Stimulated activated CD4-positive, alpha-beta T cell treated with anti-CD3 and anti-CD28 coated beads, Interleukin-2, amount 100 ng/mL, for 24 hours (primary cell): ENCODE data around the gene PACRG.

Experiments
- DNase-seq, 2 donors: peaks; one replicate each; pipeline ENCODE4 v3.0.0-alpha.2; 2020

PACRG gene

DNA sequence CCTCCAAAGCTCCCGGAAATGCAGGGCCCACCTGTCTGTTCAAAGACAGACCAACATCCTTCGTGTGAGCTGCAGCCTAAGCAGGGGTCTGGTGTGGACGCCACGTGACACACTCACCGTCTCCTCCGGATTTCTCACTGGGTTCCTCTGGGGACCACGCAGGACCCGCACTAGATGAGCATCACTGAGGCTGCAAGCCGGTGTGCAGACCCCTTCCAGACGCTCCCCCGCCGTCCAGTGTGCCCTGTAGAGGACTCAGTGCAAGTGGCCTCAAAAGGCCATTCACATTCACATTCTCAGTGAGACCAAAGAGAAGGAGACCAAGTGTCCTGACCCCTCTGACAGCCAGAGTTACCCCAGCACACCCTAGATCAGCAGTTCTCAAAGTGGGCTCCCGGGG, 595.5 kb downstream of the PACRG start:
- no peak for DNase-seq

DNA sequence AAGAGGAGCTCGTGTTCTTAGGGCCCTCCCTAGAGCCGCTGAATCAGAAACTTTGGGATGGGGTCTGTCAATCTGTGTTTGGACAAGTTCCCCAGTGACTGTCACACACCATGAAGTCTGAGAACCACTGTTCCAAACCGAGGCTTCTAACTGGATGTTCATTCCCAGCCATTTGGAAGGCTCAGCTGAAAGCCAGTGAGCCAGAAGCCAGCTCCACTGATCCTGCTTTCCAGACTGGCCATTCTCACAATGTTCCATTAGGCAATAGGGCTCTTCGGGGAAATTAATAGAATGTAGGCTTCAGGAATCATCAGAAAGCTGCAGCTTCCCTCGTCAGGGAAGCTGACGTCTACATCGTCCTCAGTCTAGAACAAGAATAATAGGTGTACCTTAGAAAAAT, 595.9 kb downstream of the PACRG start:
- no peak for DNase-seq

DNA sequence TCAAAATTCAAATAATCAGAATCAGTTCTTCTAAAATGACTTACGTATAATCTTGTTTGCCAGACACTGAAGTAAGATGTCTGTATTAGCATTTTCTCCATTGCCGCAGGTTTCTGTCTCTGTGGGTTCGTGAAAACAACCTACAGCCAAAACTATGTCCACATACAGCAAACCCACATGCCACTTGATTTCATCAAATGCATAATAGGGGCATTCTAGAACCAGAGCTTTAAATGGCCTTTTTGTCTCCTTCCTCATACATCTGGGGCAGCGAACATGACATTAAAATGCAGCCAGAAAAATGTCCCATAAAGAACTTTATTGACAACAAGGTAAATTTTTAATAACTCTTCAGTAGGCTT, 596.5 kb downstream of the PACRG start:
- DNase-seq, result no peak

DNA sequence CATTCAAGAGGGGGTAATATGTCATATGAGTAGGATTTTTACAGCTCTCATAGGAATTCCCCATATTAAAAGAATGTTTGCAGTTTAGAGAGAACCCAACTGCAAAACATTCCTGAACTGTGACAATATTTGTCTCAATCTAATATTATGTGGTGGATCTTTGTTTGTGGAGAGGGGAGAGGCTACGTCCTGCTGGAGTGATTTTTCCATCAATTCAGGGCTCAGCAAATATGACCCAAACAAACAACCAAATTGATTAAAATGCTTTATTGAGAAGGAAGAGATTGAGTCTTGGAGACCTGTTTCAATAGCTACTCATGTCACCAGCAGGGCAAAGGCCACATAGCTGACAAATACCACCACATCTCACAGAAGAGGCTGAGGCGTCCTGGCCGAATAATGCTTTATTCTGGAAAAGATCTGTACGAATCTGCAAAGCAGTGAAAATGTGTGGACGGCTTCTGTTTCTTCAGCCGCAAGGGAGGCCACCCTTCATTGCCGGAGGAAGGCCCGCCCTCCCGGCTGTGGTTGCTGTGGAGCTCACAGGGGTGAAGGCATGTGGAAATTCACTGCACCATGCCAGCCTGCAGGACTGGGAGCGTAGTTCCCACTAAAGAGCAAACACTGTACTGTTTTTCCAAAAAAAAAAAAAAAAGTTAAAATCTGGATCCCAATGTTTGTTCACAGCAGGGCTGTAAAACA, 597.1 kb downstream of the PACRG start:
- no peak for DNase-seq

DNA sequence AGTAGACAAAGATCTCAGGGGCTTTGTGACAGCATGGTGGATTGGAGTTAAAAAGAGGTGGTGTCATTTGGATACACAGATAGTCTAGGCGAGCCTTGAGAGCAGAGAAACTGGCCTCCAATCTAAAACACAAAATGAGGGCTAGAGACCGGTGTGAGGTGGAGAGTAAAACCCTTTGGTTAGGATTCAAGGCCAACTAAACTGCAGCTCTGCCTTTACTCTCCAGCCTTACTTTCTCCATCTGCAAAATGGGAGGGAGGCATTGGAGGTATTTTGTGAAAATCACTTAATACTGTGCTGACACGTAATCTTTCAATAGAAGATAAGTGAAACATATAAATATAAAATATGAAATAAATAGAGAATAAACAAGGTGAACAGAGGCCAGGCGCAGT, 597.6 kb downstream of the PACRG start:
- DNase-seq, result no peak

DNA sequence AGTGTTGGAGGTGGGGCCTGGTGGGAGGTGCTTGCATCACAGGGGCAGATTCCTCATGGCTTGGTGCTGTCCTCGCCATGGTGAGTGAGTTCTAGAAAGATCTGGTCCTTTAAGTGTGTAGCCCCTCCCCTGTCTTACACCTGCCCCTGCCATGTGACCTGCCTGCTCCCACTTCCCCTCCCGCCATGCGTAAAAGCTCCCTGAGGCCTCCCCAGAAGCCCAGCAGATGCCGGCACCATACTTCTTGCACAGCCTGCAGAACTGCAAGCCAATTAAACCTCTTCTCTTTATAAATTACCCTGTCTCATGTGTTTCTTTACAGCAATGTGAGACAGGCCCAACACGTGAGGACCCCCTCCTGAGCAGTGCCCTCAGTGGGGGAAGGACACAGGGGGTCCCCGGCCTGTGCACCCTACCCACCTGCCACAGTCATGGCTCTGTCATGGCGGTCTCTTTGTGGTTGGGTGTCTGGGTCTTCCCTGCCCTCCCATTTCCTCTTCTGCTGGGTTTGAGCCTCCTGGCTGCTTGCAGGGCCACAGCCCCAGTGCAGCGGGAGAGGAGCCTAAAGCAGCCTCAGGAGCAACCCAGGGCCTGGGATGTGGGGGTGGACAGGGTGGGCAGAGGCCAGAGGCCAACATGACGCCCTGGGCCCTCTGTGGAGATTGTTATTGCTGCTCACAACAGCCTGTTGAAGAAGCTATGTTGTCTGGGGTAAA, 599.5 kb downstream of the PACRG start:
- no peak for DNase-seq

DNA sequence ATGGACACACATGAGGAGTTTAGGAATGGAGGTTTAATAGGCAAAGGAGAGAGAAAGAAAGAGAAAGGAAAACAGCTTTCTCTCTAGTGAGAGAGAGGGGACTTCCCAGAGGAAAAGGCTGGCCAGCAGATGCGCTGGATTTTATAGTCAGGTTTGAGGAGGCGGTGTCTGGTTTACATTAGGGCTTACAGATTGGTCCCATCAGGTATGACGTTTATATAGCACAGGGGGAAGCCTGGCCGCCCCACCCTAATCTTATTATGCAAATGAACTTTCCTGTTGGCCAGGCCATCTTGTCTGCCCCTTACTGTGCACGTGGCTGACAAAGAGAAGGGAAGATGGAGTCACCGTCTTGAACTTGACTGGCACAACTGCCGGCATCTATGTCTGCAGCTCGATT, 600.1 kb downstream of the PACRG start:
- DNase-seq, result no peak

DNA sequence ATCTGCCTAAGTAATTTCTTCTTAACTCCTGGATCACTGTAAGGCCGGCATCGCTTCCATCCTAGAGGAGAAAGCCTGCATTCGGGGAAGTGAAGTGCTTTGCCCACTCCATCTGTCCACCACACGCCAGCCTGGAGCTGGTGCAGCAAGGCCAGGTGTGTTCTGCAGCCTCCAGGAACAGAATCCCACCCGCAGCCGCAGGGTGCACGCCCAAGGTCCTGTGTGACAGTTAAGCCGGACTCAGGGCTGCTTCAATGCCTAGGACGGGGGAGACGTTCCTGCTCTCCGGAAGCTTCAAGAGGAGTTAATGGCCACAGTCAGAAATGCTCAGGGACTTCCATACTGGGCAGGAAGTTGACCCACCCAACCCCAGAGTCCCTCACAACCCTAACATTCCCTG, 600.6 kb downstream of the PACRG start:
- DNase-seq, result no peak

DNA sequence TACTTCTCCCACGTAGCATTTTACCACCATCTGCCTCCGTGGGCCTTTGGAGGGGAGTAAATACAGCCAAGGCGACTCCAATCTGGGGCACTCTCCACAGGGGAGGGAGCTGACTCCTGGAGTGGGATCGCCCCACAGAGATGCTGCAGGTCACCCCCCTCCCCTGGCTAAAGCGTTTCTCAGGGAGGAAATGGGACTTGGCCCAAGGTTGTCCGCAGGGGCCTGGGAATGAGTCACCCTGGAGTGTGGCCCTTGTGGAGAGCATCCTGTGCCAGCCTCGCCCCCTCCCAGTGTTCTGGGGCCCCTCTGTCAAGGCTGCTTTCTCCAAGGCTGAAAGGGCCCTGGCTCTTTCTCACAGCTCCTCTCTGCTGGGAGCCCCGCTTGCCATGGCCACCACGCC, 602.2 kb downstream of the PACRG start:
- DNase-seq, result no peak

DNA sequence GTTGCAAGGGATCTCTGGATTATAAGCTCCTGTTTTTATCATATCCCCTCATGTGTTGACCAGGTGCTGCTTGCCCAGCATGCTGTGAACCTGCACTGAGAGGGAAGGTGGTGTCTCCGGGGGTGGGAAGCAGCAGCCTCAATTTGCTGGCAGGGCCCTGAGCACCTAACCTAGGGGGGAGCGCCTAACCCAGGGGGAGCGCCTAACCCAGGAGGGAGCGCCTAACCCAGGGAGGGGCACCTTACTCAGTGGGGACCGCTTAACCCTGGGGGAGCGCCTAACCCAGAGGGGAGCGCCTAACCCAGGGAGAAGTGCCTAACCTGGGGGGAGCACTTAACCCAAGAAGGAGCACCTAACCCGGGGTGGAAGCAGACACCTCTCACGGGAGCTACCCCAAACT, 603.5 kb downstream of the PACRG start:
- no peak for DNase-seq

DNA sequence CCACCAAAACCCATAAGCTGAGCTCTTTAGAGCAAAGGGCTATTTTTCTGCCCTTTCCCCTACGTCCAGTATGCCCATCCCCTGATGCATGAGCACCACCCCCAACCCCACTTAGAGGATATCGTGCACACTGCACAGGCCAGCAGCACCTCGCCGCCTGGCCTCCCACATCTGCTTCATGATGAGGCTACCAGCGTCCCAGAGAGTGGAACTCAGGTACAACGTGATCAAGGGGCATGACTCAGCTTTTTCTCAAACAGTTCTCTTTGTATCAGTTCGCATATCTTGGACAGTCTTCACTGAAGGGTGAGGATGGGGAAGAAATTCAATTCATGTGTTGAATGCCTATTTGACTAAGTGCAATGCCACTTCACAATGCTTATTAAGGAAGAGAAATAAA, 604.8 kb downstream of the PACRG start:
- DNase-seq, result no peak

DNA sequence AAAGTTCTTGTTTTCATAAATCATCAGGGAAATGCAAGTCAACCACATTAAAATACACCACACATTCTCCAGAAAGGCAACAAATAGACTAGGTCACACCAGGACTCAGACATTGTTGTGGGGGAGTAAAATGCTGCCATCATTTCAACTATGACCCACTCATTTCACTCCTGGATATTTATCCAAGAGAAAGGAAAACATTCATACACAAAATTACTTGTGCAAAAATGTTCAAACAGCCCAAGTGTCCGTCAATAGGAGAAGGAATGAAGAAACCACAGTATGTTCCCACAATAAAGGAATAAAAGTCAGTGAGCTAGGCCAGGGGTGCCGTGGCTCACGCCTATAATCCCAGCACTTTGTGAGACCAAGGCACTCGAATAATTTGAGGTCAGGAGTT, 605.3 kb downstream of the PACRG start:
- DNase-seq, result no peak

DNA sequence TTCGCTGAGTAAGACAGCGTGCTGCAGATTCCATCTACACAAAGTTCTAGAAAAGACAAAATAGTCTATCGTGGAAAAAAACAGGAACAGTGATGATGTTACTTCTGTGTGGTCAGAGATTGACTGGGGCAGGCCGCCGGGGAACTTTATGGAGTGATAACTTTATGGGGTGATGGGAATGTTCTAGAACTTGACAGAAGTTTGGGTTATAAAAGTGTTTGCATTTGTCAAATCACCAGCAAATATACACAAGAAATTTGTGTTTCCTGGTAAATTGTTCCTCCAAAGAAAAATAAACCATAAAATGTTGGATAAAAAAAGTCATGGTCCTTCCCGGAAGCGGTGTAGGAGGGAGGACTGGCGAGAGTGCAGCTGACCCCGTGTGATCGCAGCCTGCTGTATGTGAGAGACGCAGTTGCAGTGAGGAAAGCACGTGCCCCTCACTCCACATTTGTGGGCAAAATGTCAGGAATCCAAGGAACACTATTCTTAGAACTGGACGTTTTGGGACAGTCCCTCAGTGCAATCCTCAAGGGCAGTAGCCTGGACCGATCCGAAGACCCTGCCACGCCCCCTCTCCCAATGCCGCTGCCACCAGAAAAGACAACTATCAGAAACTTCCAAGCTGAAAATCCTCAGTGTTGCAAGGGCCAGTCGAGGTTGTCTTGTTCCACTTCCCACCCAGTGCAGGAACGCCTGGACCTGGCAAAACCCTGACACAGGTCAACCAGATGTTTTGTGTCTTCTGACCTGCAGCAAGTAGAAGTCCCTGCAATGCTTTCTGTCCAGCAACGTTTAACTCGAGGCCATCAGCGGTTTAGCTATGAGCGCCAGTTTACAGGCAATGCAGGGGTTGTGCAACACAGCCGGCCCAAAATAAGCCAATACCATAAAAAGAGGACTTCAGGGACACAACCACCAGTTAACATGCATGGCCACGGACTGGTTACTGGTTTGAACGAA, 606.2 kb downstream of the PACRG start:
- no peak for DNase-seq

DNA sequence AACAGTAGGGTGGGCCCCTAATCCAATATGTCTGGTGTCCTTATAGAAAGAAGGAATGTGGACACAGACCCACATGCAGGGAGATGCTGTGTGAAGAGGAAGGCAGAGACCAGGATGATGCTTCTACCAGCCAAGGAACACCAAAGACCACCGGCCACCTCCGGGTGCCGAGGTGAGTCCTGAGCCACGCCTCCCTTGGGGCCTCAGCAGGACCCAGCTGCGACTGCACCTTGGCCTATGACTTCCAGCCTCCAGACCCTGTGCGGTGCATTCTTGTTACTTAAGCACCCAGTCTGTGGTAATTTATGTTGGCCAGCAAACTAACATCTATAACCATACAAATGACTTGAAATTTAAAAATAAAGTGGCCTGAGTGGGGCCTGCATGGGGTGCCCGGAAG, 607.3 kb downstream of the PACRG start:
- no peak for DNase-seq

DNA sequence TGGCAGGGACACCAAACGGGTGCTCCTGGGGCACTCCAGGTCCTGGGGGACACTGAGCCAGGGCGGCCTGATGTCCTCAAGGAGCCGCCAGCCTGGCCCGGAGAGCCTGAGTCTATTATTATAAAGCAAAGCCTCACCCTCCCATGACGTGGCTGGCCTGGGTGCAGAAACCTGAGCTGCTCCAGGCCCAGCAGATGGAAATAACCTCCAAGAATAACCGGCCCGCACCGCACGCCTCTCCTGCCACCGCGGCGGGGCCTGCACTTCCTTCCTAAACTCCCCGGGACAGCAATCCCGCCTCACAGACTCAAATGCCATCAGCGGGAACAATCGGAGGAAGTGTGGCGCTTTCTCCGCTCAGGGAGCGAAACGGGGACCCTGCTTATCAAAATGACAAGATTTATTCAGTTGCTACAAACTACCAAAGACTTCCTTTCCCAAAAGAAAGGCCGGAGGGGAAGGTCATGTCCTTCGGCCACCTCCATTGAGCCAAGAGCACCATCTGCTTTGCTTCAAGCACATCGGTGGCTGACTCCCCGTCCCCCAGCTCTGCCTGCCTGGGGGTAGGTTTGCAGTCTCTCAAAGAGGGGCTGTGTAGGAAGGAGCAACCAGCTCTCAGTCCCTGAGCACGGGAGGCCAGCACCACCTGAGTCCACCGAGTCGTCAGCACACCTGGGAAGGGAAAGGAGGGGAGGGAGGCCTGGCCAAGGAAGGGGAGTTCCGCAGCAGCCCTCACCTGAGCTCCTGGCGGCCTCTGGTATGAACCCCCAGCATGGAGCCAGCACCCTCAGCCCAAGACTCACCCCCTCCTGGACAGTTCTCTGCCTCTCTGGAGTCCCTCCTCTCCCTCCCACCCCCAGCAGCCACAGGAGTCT, 608.1 kb downstream of the PACRG start:
- DNase-seq, result no peak

DNA sequence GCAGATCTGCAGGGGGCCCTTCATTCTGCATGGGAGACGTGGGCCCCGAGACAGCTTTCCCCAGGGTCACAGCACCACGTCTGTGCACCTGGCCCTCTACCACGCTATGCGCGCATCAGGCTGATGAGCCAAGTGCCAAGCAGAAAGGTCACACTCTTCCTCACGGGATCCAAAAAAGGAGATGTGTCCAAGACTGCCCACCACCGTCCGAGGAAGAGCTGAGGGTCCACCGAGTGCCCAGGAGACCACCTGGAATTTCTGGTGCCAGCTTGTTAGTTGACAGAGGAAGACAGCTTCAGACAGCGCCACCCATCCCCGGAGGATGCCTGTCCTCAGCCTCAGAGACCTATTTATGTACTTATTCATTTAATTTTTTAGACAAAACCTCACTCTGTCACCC, 609.2 kb downstream of the PACRG start:
- no peak for DNase-seq

DNA sequence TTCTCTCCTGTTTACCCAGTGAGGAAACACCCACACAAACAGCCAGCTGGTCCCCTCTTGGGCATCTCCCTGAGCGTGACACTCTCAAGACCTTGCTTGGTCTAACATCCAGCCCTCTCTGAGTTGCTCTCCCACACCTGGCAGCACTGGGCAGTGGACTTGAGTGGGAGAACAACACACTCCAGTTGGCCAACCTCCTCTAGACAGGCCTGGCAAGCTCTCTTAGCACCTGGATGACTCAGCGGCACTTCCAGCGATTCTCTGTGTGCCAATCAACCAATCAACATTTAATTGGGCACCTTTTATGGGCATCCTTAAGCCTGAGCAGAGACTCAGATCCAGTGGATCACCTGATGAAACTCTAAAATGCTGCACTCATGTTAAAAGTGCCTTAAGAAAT, 610.2 kb downstream of the PACRG start:
- DNase-seq, result no peak

DNA sequence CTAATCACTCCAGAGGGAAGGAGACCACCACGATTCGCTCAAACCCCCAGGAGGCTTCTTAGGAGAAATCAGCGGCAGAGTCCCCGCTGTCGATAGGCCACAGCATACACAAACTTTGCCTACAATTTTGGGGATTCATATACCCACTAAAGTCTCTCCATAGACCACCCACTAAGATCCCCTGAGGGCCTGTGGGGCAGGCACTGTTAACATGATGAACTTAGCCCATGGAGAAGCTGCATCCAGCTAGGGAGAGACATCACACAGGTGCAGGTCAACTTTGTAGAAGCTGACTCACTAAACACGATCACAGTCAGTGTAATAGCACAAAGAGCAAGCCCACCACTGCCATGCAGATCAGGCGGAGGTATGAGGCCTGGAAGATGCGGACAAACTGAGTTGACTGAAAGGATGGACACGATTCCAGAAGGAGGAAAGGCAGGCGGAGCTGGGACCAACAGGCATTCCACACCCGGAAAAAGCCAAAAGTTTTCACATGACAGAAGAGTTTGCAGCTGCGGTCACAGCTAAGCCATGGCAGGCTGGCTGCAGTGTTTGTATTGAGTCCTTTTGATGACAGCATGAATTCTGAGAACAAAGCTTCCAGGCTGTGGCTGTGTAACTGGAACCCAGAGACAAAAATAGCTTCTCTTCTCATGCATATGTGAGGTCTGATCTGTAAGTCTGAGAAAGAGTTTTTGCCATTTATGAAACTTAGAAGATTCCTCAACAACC, 611.1 kb downstream of the PACRG start:
- no peak for DNase-seq

DNA sequence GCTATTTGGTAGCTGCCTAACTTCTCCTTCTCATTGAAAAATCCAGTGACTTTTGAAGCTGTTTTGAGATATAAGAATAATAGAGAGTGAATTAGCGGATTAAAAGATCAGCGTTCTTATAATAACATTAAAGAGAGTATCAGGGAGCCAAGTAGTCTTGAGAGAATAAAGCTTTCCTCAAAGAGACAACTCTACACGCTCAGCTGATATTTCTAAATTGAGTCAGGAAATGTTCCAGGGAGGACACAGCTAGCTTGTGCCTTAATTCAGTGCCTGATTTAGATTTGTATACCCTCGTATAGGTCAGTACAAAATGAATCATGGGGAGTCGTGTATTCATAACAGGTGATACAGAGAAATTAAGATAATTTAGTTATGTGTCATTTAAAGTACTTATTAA, 611.7 kb downstream of the PACRG start:
- no peak for DNase-seq

DNA sequence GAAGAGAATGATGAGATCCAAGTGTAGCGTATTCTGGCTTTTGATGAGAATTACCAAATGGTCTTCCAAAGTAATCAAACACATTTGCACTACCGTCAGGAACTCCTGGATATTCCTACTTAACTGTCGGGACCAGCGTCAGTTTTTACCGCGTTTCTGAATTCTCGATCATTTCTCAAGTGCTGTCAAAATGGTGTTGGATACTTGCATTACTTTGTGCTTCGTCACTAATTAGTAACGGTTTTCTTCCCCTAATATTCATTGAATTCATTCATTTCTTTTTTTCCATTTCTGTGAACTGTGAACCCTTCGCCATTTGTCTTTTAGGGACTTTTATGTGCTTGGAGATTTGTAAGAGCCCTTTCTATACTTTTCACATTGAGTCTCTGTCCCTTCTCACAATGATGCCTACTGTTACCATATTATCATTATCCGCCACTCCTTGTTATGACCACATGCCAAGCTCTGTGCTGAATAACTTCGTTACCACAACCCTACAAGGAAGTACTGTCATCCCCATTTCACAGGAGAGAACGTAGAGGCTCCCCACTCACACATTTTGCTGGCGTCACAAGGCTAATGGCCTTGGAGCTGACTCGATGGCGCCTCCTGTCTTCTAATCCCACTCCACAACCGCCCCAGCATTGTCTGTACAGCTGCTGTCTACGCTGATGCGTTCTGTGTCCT, 612.6 kb downstream of the PACRG start:
- no peak for DNase-seq
